Stimulated activated CD4-positive, alpha-beta T cell treated with anti-CD3 and anti-CD28 coated beads, TNF-alpha, amount 100 ng/mL, for 48 hours (primary cell): Measurements from ENCODE around the gene PHKA2.
"Not testable (repeated sequence)": the region's sequence is repeated elsewhere in the genome, so short reads cannot be mapped to it uniquely, and the experiment has no call there.

Source experiments
- DNase-seq, 3 donors: peaks; one replicate each; pipeline ENCODE4 v3.0.0-alpha.2; 2020; ENCODE audit warnings: low read depth in 3 of 3

PHKA2 gene, protein sequence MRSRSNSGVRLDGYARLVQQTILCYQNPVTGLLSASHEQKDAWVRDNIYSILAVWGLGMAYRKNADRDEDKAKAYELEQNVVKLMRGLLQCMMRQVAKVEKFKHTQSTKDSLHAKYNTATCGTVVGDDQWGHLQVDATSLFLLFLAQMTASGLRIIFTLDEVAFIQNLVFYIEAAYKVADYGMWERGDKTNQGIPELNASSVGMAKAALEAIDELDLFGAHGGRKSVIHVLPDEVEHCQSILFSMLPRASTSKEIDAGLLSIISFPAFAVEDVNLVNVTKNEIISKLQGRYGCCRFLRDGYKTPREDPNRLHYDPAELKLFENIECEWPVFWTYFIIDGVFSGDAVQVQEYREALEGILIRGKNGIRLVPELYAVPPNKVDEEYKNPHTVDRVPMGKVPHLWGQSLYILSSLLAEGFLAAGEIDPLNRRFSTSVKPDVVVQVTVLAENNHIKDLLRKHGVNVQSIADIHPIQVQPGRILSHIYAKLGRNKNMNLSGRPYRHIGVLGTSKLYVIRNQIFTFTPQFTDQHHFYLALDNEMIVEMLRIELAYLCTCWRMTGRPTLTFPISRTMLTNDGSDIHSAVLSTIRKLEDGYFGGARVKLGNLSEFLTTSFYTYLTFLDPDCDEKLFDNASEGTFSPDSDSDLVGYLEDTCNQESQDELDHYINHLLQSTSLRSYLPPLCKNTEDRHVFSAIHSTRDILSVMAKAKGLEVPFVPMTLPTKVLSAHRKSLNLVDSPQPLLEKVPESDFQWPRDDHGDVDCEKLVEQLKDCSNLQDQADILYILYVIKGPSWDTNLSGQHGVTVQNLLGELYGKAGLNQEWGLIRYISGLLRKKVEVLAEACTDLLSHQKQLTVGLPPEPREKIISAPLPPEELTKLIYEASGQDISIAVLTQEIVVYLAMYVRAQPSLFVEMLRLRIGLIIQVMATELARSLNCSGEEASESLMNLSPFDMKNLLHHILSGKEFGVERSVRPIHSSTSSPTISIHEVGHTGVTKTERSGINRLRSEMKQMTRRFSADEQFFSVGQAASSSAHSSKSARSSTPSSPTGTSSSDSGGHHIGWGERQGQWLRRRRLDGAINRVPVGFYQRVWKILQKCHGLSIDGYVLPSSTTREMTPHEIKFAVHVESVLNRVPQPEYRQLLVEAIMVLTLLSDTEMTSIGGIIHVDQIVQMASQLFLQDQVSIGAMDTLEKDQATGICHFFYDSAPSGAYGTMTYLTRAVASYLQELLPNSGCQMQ

DNA sequence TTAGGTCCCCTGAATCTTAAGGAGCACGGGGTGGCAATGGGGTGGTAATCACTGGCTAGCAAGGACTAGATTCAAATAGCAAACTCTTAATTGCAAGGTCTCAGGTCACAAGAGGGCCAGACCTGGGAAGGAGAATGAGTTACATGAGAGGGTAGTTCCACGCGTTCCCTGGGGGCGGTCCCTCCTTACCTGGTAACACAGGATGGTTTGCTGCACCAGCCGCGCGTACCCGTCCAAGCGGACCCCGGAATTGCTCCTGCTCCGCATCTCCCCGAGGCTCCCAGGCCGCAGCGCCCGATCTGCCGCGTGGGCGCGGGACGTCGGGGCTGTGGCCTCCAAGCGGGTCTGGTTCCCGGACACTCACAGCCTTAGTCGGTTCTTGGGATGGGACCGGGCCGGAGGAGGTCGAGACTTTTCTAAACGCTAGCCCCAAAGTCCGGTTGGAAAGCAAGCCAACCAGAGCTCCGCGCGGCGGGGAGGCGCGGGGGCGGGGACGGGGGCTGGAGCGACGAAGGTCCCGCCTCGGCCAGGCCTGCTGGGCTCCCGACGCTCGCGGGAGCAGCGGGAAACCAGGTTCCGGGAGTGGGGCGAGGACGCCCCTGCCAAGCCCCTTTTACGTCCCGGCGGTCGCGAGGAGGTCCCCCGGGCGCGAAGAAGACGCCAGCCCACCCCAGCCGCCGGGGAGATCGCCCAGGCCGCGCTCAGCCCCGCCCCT is at the start of gene PHKA2:
TSS of gene PHKA2 (minus strand) at position 449 of the 715 bp plus-strand sequence. CDS start at position 267, 182 bp downstream.
- DNase-seq: peak; percentile 0 to 38 (median 3)

DNA sequence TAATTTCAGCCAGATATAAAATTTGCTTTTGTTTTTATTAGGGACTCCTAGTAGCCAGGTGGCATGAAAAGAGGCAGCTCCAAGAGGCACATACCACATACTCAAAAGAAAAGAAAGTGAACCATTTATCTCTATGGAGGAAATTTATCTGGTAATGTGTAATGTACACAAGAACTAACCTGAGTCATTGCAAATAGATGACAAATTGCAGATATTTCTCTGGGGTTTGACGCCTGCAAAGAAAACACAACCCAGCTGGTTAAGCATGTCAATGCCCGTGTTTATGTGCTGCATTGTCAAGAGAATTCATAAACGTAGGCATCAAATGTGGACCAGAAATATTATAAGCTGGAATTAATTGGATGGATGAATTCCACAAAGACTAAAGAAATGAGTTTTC is 46.9 kb upstream of the PHKA2 start:
- DNase-seq: no peak

DNA sequence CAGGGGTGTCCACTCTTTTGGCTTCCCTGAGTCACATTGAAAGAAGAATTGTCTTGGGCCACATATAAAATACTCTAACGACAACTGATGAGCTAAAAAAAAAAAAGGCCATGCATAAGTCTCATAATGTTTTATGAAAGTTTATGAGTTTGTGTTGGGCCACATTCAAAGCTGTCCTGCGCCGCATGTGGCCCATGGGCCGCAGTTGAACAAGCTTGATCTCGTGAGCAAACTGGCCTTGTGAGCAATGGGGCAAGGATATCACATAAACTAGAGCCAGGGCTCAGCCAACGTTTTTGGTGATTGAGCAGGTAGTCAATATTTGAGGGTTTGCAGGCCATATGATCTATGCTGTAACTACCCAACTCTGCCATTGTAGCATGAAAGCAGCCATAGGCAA is 44.6 kb upstream of the PHKA2 start:
- DNase-seq: no peak

DNA sequence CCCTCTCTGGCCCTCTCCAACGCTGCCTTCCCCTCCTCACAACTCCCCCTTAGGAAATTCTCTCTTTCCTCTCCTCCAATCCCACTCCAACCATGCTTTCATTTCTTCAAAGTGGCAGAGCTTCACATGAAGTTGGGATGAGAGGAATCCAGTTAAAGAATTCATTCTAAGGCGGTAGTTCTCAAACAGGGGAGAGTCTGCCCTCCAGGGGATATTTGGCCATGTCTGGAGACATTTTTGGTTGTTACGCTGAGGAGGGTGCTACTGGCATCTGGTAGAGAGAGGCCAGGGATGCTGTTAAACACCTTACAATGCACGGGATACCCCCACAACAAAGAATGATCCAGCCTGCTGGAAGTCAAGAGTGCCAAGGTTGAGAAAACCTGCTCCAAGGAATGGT is 40.5 kb upstream of the PHKA2 start:
- DNase-seq: no peak

DNA sequence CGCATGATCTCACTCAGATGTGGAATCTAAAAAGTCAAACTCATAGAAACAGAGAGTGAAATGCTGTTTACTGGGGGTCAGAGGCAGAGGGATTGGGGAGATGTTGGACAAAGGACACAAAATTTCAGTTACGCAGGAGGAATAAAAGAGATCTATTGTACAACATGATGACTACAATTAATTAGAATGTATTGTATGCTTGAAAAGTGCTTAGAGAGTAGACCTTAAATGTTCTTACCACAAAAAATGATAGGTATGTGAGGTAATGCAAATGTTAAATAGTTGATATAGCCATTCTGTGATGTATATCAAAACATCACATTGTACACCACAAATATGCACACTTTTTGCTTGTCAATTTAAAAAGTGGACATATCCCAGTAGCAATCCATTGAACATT is 36.1 kb upstream of the PHKA2 start:
- no peak for DNase-seq

DNA sequence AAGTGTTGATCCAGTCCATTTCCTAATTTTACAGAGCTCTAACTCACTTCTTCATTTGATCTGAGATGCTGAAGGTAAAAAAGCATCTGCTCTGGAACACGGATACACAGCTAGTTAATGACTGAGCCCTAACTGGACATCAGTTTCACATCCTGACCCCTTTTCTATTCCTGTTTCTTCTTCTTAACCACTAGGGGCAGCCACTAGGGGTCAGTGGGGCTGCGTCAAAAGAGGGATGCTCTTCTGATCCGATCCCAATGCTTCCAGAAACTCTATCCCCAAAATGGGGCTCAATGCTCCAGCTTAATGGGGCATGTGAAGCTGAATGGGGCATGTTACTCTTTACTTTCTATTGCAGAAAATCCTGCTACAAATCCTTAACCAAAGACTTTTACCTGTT is 33.4 kb upstream of the PHKA2 start:
- DNase-seq: no peak

DNA sequence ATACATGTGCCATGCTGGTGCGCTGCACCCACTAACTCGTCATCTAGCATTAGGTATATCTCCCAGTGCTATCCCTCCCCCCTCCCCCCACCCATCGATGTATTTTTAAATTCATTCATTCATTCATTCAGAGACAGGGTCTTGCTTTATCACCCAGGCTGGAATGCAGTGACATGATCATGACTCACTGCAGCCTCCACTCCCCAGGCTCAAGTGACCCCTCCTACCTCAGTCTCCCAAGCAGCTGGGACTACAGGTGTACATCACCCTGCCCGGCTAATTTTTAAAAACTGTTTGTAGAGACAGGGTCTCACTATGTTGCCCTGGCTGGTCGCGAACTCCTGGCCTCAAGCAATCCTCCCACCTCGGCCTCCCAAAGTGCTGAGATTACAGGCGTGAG is 32.7 kb upstream of the PHKA2 start:
- DNase-seq: not testable (repeated sequence)

DNA sequence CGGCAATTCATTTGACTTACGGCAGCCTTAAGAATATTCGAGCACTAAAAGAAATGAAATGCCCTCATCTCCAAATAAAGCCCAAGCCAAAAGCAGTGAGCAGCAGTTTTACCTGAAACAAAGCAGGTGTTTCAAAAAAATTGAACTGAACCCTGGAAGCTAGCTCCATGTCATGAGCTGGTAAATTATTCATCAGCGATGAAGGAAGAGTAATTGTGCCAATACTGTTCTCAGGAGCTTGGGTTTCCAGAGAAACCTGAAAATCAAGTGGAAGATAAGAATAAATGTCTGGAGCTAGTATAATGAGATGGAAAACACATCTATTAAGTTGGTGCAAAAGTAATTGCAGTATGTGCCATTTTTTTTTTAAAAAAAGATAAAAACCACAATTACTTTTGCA is 24.0 kb upstream of the PHKA2 start:
- DNase-seq: no peak

DNA sequence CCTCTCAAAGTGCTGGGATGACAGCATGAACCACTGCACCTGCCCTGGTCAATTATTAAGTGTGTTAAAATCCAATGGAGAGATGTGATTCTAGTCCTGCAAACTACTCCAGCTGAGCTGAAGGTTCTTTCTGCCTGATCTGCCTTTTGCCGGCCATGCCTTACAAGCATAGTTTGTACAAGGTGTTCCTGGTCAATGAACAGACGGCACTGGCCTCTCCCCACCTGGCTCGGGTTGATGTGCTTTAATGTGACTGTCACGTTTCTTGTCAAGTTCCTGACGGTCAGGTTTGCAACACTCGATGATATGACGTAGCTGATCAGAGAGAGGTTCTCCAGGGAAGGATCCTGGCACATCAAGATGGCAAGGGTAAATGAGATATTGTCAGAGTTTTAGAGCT is 23.1 kb upstream of the PHKA2 start:
- no peak for DNase-seq

DNA sequence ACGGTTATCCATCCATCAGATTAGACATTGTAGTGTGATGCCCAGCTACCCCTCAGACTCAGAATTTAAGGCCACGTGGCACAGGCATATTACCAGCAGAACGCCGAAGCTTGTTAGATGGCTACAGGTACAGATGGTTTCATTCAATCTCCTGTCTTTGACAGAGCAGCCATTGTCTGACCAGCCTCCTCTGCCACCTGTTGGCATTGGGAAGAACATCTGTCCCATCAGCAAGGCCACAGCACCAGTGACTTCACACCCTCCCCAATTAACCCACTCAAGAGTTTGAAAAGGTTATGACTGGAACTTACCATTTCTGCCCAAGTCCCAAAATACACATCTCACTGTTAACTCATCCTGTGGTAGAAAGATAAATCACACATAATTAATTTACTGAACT is 22.0 kb upstream of the PHKA2 start:
- DNase-seq: no peak

DNA sequence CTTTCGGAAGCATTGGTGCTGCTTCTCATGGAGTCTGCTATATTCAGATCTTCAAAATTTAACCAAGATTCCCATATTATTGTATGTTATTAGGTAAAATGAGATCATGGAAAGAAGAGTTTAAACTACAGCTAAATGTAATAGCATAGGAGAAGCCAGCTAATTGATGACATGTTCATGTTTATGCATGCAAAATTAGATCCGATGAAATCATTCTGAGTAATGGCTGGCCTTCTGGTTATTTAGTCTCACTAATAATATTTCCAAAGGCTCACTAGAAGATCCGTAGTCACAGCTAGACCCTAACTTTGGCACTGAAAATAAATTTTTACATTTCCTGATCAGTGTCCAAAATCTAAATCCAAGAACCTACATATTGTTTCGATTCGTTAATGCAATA is 19.8 kb upstream of the PHKA2 start:
- DNase-seq: no peak

DNA sequence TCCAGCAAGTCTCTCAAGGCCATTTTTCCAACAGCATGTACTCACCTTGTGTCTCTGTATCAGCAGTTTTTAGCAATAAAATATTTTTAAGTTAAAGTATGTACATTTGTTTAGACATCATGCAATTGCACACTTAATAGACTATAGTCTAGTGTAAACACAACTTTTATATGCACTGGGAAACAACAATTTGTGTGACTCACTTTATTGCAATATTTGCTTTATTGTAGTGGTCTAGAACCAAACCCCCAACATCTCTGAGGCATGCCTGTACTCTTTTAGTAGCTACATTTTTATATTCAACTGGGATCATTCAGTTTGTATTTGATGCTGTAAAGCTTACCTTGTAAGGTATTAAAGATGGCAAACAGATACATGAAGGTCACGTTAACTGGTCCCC is 14.7 kb upstream of the PHKA2 start:
- no peak for DNase-seq

DNA sequence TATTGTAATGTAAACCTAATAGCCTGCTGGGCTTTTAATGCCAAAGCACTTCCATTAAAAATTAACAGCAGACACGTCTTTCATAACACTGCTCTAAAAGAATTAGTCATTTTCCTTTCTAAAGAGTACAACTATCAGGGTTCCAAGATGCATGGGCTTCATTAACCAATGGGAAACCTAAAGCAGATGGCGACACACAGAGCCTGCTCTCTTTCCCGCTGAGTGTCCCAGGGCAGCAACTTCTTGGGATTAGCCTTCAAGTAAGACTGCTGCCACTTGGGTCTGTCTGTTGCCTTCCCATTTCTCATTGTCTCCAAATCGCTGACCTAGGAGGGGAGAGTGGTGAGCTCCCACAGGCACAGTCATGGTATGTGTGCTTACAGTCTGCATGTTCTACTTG is 14.0 kb upstream of the PHKA2 start:
- DNase-seq: no peak

DNA sequence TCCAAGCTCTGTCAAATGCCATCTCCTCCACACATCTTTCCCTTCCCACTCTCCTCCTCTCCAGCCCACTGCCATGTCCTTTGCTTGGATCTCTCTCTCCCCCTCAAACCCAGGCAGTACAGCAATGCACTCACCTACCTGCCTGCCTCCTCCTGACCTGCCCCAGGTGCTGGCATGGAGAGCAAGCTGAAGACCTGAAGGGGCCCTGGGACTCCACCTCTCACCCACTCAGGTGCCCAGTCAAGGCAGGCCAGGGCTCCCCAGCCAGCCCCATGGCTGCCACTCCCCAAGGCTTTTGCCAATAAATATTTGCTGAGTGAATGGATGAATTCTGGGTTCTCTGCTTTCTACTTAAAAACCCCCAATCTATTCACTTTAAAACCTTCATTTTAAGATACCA is 12.6 kb upstream of the PHKA2 start:
- DNase-seq: no peak

DNA sequence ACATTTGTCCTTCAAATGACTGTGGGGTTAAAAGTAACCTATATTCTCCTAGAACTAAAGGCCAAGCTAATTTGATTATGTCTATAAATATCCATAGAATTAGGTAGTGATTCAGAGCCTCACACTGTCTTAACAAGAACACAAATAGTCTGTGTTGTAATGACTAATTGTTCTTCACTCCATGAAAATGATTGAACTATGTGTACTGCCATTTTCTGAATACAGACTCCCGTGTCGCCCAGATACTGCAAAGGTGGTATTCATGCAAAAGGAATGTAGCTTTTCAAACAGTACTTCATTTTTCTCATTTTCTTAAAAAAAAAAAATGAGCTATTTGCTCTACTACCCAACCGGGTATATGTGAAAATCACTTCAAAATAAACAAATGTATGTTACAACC is 11.3 kb upstream of the PHKA2 start:
- no peak for DNase-seq

DNA sequence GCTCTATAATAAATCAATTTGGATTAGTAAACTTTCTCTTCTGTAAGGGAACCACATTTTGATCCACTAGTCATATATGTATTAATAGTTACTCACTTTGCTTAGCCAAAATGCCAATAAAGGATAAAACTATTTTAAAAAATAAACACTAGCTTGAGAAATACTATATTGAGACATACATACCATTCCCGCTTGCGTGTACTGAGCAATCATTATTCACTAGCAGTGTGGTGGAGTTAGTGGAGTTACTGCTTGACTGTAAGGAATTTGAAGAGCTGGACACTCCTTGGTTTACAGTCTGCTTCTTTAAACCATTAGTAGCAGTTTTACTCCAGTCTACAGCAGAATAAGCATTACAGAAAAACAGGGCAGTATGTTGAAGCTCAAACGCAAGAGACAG is 10.8 kb upstream of the PHKA2 start:
- no peak for DNase-seq

DNA sequence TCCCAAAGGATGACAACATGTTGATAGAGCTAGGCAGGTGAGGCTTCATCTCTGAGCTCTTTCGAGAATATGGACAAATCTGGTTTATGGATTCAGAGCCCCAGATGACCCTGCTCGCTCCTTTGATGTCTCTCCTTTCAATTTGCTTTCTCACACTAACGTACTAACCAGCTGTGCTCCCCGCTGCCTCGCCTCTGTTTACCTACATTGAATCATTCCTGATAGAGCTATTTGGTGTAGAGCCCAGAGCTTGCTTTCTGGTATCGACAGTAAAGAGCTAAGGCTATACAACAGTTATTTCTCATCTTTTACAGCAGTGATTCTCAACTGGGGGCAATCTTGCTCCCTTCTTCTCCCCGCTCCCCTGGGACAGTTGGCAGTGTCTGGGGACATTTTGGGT is 8.9 kb upstream of the PHKA2 start:
- DNase-seq: no peak

DNA sequence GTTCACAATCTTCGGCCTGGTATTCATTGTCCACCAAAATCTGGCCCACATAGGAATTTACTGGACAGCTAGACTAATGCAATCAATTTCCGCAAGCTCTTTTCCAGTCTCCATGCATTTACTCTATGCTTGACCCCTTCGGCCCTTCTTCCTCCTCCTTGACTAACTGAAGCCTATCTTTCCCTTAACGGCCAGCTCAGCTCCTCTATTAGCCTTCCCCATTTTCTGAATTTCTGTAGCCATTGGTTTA is 1.2 kb upstream of the PHKA2 start:
- DNase-seq: no peak

DNA sequence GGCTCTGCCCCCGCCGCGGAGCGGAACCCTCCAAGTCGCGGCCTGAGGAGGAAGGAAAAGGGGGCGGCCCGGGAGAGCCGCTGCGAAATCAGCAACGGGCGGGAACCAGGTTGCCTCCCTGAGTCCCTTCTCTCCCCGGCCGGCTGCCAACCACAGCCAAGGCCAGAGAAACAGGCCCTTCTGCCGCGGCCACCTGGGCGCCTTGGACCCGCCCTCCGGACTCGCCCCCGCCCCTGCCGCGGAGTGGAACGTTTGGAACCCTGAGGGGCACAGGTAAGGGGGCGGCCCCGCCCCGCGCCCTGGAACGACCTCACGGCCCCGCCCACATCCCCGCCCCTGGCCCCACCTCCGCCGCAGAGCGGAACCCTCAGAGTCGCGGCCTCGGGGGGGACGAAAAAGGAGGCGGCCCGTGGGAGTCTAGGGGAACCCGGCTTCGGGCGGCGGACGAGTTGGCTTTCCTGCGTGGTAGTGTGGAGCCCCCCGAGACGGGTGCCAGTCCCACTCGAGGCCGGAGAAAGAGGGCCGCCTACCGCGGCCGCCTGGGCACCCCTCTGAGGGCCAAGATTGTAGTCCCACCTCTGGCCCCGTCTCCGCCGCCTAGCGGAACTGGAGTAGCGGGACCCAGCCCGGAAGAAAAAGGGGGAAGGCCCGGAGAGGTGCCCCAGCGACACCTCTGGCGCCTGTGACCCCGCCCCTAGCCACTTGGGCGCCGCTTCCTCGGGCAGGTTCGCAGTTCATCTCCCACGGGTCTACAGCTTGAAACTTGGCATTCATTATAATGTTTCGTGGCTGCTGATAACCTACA is 669 bp upstream of the PHKA2 start:
- peak; percentile 59 to 82 (median 68) for DNase-seq

DNA sequence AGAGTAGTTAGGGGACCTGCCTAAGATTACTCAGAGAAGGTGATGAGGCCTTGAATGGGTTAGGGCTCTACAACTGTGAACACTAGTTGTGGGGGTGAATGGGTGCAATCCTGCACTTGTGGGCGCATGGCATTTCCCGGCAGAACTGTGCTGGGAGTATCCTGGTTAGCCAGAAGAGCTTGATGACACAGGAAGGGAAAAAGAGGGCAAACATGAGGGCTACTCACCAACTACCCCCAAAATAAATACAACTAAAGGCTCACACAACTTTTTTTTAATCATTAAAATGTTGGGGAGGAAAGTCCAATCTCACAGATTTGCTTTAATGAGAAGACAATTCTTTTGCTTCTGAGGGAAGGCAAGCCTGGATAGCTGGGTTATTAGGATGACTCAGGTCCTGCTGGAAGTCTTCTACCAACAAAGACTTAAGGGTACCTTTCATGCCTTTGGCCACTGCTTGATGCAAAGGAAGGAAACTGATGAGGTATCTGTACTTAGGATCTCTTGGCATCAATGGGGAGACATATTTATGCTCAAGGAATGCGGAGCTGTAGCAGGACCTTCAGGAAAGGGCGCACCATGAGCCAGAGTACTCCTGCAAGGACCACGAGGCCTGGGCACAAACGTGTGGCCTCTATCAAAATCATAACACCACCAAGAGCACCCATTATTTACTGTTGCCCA is 2.6 kb downstream of the PHKA2 start:
- no peak for DNase-seq

DNA sequence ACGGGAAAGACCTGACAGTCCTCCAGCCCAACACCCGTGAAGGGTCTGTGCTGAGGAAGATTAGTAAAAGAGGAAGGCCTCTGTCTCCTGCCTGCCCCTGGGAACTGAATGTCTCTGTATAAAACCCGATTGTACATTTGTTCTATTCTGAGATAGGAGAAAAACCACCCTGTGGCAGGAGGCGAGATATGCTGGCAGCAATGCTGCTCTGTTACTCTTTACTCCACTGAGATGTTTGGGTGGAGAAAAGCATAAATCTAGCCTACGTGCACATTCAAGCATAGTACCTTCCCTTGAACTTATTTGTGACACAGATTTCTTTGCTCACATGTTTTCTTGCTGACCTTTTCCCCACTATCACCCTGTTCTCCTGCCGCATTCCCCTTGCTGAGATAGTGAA is 3.7 kb downstream of the PHKA2 start:
- DNase-seq: not testable (repeated sequence)
